Bronchial epithelial cell (primary cell): ENCODE measurements around the gene ARL5A. TPM values are rescaled to one million over a fixed set of nuclear protein-coding genes. Genes with fewer than 3 reads are reported as not detected.

ENCODE experiments used
- DNase-seq: peaks from one replicate; pipeline ENCODE4 v3.0.0-alpha.2; 2010; ENCODE audit warnings: low read depth
- FAIRE-seq: peaks from 2 replicates; lab custom pipeline; 2011; peaks lifted over from hg19 to GRCh38; lab: Jason Lieb, UNC
- H3K27me3 ChIP-seq: 2 replicates; pipeline ENCODE4 v1.5.1; 2011; ENCODE audit warnings: low read length; ENCODE audit not compliant: control insufficient read depth, insufficient read depth
- H3K36me3 ChIP-seq: 2 replicates; pipeline ENCODE4 v1.5.1; 2011; ENCODE audit warnings: low read length; ENCODE audit not compliant: control insufficient read depth, insufficient read depth
- H3K4me3 ChIP-seq: 2 replicates; pipeline ENCODE4 v1.5.1; 2011; ENCODE audit warnings: mild to moderate bottlenecking, low read depth, low read length, control low read depth
- total RNA-seq: library from RNA; depleted of rRNA; stranded (reverse); fragments of >200 nt; gene quantifications from 2 replicates; pipeline ENCODE4 v1.2.1, GENCODE V29; 2014
- TF ChIP-seq, protein P1 (sequence below): IDR thresholded peaks from 2 replicates; pipeline ENCODE4 v1.5.1; 2011; ENCODE audit warnings: mild to moderate bottlenecking, moderate library complexity, low read length, control low read depth, inconsistent platforms; ENCODE audit not compliant: insufficient read depth, severe bottlenecking

ARL5A gene
- total RNA-seq, 1 donor from 2014 or later: 66.6 TPM

DNA sequence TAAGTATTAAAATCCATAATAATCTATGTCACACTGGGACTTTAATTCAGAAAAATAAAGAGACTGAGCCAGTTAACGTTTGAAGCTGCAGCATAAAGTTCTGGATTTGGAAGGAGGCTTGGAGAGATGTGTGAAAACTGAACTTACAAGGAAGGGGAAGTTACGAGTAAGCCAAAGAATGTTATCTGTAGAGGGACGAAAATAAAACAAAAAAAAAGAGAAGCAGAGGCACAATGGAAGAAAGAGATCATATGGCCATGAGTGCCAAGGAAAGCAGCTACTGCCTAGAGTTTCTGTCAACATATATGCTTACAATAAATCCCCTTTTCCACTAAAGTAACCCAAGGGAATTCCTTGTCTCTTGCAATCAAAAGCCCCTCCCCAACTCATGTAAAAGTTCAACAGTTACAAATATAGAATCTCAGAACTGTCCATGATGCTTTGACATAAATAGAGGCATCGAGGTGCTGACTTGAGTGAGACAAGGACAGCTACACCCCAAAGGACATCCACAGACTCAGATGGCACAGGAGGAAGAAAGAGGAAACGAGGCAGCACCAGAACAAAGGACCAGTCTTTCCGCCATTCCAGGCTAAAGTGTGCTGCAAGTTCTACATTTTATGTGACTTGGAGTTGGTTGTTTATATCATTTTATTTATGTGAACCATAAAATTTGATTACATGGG lies 16.1 kb upstream of the ARL5A start:
- TF ChIP-seq, protein P1, sequence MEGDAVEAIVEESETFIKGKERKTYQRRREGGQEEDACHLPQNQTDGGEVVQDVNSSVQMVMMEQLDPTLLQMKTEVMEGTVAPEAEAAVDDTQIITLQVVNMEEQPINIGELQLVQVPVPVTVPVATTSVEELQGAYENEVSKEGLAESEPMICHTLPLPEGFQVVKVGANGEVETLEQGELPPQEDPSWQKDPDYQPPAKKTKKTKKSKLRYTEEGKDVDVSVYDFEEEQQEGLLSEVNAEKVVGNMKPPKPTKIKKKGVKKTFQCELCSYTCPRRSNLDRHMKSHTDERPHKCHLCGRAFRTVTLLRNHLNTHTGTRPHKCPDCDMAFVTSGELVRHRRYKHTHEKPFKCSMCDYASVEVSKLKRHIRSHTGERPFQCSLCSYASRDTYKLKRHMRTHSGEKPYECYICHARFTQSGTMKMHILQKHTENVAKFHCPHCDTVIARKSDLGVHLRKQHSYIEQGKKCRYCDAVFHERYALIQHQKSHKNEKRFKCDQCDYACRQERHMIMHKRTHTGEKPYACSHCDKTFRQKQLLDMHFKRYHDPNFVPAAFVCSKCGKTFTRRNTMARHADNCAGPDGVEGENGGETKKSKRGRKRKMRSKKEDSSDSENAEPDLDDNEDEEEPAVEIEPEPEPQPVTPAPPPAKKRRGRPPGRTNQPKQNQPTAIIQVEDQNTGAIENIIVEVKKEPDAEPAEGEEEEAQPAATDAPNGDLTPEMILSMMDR: no peak
- Histone ChIP-seq H3K36me3 (no peaks in the 10 kb centered on the region), H3K27me3 (no peaks in the 10 kb centered on the region), H3K4me3 (no peak overlapping the region)
- DNase-seq: no peak
- no peak for FAIRE-seq

GRCh38 chr2:151843691-151844061 lies 15.5 kb upstream of the ARL5A start:
- no peaks in the 10 kb centered on the region for H3K27me3 ChIP-seq
- H3K4me3 ChIP-seq: no peak overlapping the region
- FAIRE-seq (no peak), DNase-seq (no peak)
- H3K36me3 ChIP-seq: no peaks in the 10 kb centered on the region
- TF ChIP-seq, protein P1: no peak

- Histone ChIP-seq H3K4me3 (no peak overlapping the region), H3K27me3 (no peaks in the 10 kb centered on the region), H3K36me3 (no peaks in the 10 kb centered on the region)
- DNase-seq (no peak), FAIRE-seq (no peak)
- TF ChIP-seq, protein P1: no peak
Observed at GRCh38 chr2:151842830-151843690, 14.8 kb upstream of the ARL5A start.

DNA sequence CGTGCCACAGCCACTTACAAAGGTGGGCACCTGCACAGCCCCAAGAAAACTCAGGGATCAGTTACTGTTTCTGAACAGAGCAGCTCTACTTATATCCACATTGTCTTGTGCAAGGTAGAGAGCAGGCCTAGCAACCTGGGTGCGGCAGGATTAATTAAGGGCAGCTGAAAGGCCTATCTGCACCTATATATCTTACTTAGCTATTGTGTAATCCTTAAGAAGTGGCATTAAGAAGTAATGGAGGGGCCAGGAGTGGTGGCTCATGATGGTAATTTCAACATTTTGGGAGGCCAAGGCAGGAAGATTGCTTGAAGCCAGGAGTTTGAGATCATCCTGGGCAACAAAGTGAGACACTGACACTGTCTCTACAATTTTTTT lies 12.8 kb upstream of the ARL5A start:
- no peaks in the 10 kb centered on the region for H3K27me3 ChIP-seq
- TF ChIP-seq, protein P1: no peak
- H3K36me3 ChIP-seq: no peaks in the 10 kb centered on the region
- FAIRE-seq: no peak
- no peak for DNase-seq
- H3K4me3 ChIP-seq: no peak overlapping the region

GRCh38 chr2:151840216-151841046 lies 12.2 kb upstream of the ARL5A start:
- TF ChIP-seq, protein P1: no peak
- Histone ChIP-seq H3K4me3 (no peak overlapping the region), H3K36me3 (no peaks in the 10 kb centered on the region), H3K27me3 (no peaks in the 10 kb centered on the region)
- DNase-seq: peak; percentile 81
- peak; percentile 13 for FAIRE-seq
